Colonic mucosa (tissue), 4 donors: ENCODE results near the gene SRCAP. TPM values are rescaled to one million over a fixed set of nuclear protein-coding genes. Genes with fewer than 3 reads are reported as not detected.

Source experiments
- DNase-seq: peaks from one replicate; pipeline ENCODE4 v3.0.0-alpha.2; 2020
- H3K27ac ChIP-seq: fragments of 200-600 bp; one replicate; pipeline ENCODE4 v1.8.0; 2021
- H3K27me3 ChIP-seq: fragments of 200-600 bp; one replicate; pipeline ENCODE4 v1.8.0; 2021
- H3K36me3 ChIP-seq: fragments of 200-600 bp; one replicate; pipeline ENCODE4 v1.8.0; 2021
- H3K4me1 ChIP-seq: fragments of 200-600 bp; one replicate; pipeline ENCODE4 v1.8.0; 2021; ENCODE audit warnings: mild to moderate bottlenecking
- H3K4me3 ChIP-seq: fragments of 200-600 bp; one replicate; pipeline ENCODE4 v1.8.0; 2021
- H3K9ac ChIP-seq, 2 donors: one replicate each; pipeline ENCODE4 v1.7.0; 2013; ENCODE audit warnings: control low read depth in 2 of 2, low read depth in 2 of 2, low read length in 2 of 2
- H3K9me3 ChIP-seq: fragments of 200-600 bp; one replicate; pipeline ENCODE4 v1.8.0; 2021
- CTCF ChIP-seq: fragments of 200-600 bp; IDR thresholded peaks from one replicate; pipeline ENCODE4 v1.8.0; 2022; ENCODE audit warnings: antibody characterized with exemption, mild to moderate bottlenecking
- intact Hi-C: fragments of 100-400 bp; cut with DNase I; formaldehyde crosslinking; loops from one replicate; pipeline ENCODE4 v1.14.1; 2022
- total RNA-seq, 2 donors: library from RNA; stranded (reverse); fragmentation: NEBNext Ultra II Directional in 1 of 2; extraction: Animal tissue kit (Norgen Biotek cat#: 25700) in 1 of 2; gene quantifications; one replicate each; pipeline ENCODE4 v1.2.1, GENCODE V29; 2021
- donor health status: healthy.
- donor health status: DM: no; HTN: no; CAD: no.
- donor health status: DM: no; HTN: no; CAD: no.

SRCAP gene
- total RNA-seq, 2 donors from 2014 or later = 44.0 to 79.3 TPM

GRCh38 chr16:30745082-30745481, 46.1 kb downstream of the SRCAP start:
- H3K27ac ChIP-seq = peak overlapping the region; percentile 76
- H3K9ac ChIP-seq = peak overlapping the region in 1 of 2 donors; percentile 32
- peaks cover 11% of the 10 kb centered on the region for H3K4me1 ChIP-seq
- intact Hi-C loops = no loop called here
- DNase-seq = peak; percentile 59
- H3K36me3 ChIP-seq = no peaks in the 10 kb centered on the region
- TF ChIP-seq CTCF = no peak
- no peaks in the 10 kb centered on the region for H3K9me3 ChIP-seq
- H3K27me3 ChIP-seq = no peaks in the 10 kb centered on the region
- no peak overlapping the region for H3K4me3 ChIP-seq

- TF ChIP-seq CTCF = no peak
- Histone ChIP-seq H3K36me3 (peaks cover 7% of the 10 kb centered on the region), H3K27ac (peak overlapping the region; percentile 92), H3K4me3 (no peak overlapping the region), H3K27me3 (no peaks in the 10 kb centered on the region), H3K9me3 (no peaks in the 10 kb centered on the region), H3K4me1 (peaks cover 9% of the 10 kb centered on the region), H3K9ac (peak overlapping the region in 1 of 2 donors; percentile 22)
- intact Hi-C loops = no loop called here
- no peak for DNase-seq
Observed at GRCh38 chr16:30746638-30747175, 47.7 kb downstream of the SRCAP start.

- H3K9me3 ChIP-seq = no peaks in the 10 kb centered on the region
- H3K27ac ChIP-seq = peak overlapping the region; percentile 92
- TF ChIP-seq CTCF = no peak
- H3K4me1 ChIP-seq = peaks cover 9% of the 10 kb centered on the region
- peaks cover 7% of the 10 kb centered on the region for H3K36me3 ChIP-seq
- no peak for DNase-seq
- H3K27me3 ChIP-seq = no peaks in the 10 kb centered on the region
- H3K4me3 ChIP-seq = peak overlapping the region; percentile 74
- H3K9ac ChIP-seq = peak overlapping the region; percentile 53 to 91
- intact Hi-C loops = no loop called here
Observed at GRCh38 chr16:30747331-30747730, 48.4 kb downstream of the SRCAP start.

- intact Hi-C loops = no loop called here
- Histone ChIP-seq H3K9ac (peak within 1 kb of the TSS; percentile 59 to 91), H3K9me3 (no peaks in the 10 kb centered on the region), H3K4me3 (peak within 1 kb of the TSS; percentile 74), H3K4me1 (peaks cover 9% of the 10 kb centered on the region), H3K36me3 (peaks cover 7% of the 10 kb centered on the region), H3K27ac (peak within 1 kb of the TSS; percentile 92), H3K27me3 (no peaks in the 10 kb centered on the region)
- TF ChIP-seq CTCF = no peak
- DNase-seq = peak; percentile 99
Observed at GRCh38 chr16:30747799-30748633, 49.0 kb downstream of the SRCAP start, which contains the start of gene PHKG2. TSS of gene PHKG2 (plus strand) at chr16:30748425. CDS start at chr16:30748821, 396 bp downstream.

GRCh38 chr16:30748634-30749445, 49.9 kb downstream of the SRCAP start:
- peak; percentile 46 for DNase-seq
- Histone ChIP-seq H3K27me3 (no peaks in the 10 kb centered on the region), H3K9ac (peak overlapping the region; percentile 59 to 63), H3K9me3 (no peaks in the 10 kb centered on the region), H3K4me3 (peak overlapping the region; percentile 74), H3K27ac (no peak overlapping the region), H3K4me1 (peaks cover 9% of the 10 kb centered on the region), H3K36me3 (peaks cover 7% of the 10 kb centered on the region)
- intact Hi-C loops = no loop called here
- no peak for TF ChIP-seq CTCF
